Tibial nerve (tissue), 4 donors: Measurements from ENCODE around the gene COA3. TPM values are rescaled to one million over a fixed set of nuclear protein-coding genes. Genes with fewer than 3 reads are reported as not detected.

ENCODE experiments used
- DNase-seq, 2 donors: peaks; one replicate each; pipeline ENCODE4 v3.0.0-alpha.2; 2019; ENCODE audit warnings: low spot score in 2 of 2
- H3K27ac ChIP-seq, 4 donors: fragments of 200-600 bp; sonication (generic) in 3 of 4; one replicate each; pipeline ENCODE4 v1.5.1; 2017 to 2019; ENCODE audit warnings: mild to moderate bottlenecking in 1 of 4
- H3K27me3 ChIP-seq, 2 donors: fragments of 200-600 bp; sonication (generic) in 1 of 2; one replicate each; pipeline versions ENCODE4 v1.5.1 to v1.6.0; 2017 to 2019
- H3K36me3 ChIP-seq, 3 donors: fragments of 200-600 bp; sonication (generic); one replicate each; pipeline ENCODE4 v1.5.1; 2018 to 2019
- H3K4me1 ChIP-seq, 4 donors: fragments of 200-600 bp; sonication (generic) in 3 of 4; one replicate each; pipeline ENCODE4 v1.5.1; 2017 to 2019
- H3K4me3 ChIP-seq, 4 donors: fragments of 200-600 bp; sonication (generic) in 3 of 4; one replicate each; pipeline ENCODE4 v1.5.1; 2017 to 2019; ENCODE audit warnings: mild to moderate bottlenecking in 1 of 4, moderate library complexity in 1 of 4
- H3K9me3 ChIP-seq, 4 donors: fragments of 200-600 bp; sonication (generic) in 3 of 4; one replicate each; pipeline ENCODE4 v1.5.1; 2017 to 2019
- EP300 ChIP-seq, 2 donors: sonication (generic); formaldehyde crosslinking; IDR thresholded peaks; one replicate each; pipeline ENCODE4 v1.6.1; 2017; ENCODE audit warnings: antibody characterized with exemption in 2 of 2, mild to moderate bottlenecking in 1 of 2
- POLR2A ChIP-seq, 2 donors: fragments of 450-650 bp; IDR thresholded peaks; one replicate each; pipeline ENCODE4 v1.6.1; 2017; ENCODE audit warnings: antibody characterized with exemption in 2 of 2, mild to moderate bottlenecking in 2 of 2, moderate library complexity in 2 of 2
- WGBS, 2 donors: methylation state at CpG; one replicate each; pipeline ENCODE4 v1.1.5; 2018; 5-methylcytosine and 5-hydroxymethylcytosine counted together
- total RNA-seq, 4 donors: library from RNA; depleted of rRNA; stranded (reverse); fragments of >200 nt; gene quantifications; one replicate each; pipeline ENCODE4 v1.1.0, GENCODE V29; 2016
- TF ChIP-seq, protein P1 (sequence below), 5 experiments: fragments of 200-600 bp in 3 of 5; fragments of 450-650 bp in 2 of 5; sonication (generic) in 3 of 5; IDR thresholded peaks; one replicate each; pipeline ENCODE4 v1.5.1; 2016 to 2019; ENCODE audit warnings: antibody characterized with exemption in 5 of 5, mild to moderate bottlenecking in 3 of 5, moderate library complexity in 2 of 5

COA3 gene
- total RNA-seq, 4 donors from 2014 or later, result 58.2 to 91.7 (median 62.6) TPM

DNA sequence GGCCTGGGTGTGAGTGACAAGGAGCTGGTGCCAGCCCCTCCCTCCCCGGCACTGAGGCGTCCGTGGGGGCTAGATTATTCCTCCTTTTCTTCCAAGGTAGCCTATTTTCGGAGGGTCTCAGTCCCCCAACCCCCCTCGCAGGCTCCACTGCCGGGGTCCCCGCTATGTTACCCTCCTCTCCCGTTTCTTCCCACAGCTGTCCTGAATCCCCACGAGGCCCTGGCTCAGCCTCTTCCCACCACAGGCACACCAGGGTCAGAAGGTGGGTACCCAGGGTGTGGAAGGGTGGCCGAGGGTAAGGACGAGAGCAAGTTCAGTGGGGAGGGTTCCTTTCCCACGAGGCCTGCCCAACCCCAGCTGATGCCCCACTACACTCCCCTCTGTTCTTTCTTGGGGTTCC lies 36.9 kb downstream of the COA3 start:
- TF ChIP-seq, protein P1, sequence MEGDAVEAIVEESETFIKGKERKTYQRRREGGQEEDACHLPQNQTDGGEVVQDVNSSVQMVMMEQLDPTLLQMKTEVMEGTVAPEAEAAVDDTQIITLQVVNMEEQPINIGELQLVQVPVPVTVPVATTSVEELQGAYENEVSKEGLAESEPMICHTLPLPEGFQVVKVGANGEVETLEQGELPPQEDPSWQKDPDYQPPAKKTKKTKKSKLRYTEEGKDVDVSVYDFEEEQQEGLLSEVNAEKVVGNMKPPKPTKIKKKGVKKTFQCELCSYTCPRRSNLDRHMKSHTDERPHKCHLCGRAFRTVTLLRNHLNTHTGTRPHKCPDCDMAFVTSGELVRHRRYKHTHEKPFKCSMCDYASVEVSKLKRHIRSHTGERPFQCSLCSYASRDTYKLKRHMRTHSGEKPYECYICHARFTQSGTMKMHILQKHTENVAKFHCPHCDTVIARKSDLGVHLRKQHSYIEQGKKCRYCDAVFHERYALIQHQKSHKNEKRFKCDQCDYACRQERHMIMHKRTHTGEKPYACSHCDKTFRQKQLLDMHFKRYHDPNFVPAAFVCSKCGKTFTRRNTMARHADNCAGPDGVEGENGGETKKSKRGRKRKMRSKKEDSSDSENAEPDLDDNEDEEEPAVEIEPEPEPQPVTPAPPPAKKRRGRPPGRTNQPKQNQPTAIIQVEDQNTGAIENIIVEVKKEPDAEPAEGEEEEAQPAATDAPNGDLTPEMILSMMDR (IDR thresholded peaks at IDR 0.05), result no peak
- TF ChIP-seq EP300 (IDR thresholded peaks at IDR 0.05), result no peak
- TF ChIP-seq POLR2A (IDR thresholded peaks at IDR 0.05), result no peak
- H3K36me3 ChIP-seq, result no peaks in the 10 kb centered on the region
- H3K27me3 ChIP-seq, result peaks cover 0 to 32% of the 10 kb centered on the region in 2 donors
- no peaks in the 10 kb centered on the region for H3K9me3 ChIP-seq
- peak overlapping the region; percentile 32 to 67 (median 44) for H3K4me3 ChIP-seq
- DNase-seq, result no peak
- 34 to 44% methylated on average over 12 of the region's 12 CpGs for WGBS, 2 donors
- H3K4me1 ChIP-seq, result peaks cover 0 to 30% (median 17%) of the 10 kb centered on the region in 4 donors
- H3K27ac ChIP-seq, result peak overlapping the region; percentile 43 to 79 (median 74)

DNA sequence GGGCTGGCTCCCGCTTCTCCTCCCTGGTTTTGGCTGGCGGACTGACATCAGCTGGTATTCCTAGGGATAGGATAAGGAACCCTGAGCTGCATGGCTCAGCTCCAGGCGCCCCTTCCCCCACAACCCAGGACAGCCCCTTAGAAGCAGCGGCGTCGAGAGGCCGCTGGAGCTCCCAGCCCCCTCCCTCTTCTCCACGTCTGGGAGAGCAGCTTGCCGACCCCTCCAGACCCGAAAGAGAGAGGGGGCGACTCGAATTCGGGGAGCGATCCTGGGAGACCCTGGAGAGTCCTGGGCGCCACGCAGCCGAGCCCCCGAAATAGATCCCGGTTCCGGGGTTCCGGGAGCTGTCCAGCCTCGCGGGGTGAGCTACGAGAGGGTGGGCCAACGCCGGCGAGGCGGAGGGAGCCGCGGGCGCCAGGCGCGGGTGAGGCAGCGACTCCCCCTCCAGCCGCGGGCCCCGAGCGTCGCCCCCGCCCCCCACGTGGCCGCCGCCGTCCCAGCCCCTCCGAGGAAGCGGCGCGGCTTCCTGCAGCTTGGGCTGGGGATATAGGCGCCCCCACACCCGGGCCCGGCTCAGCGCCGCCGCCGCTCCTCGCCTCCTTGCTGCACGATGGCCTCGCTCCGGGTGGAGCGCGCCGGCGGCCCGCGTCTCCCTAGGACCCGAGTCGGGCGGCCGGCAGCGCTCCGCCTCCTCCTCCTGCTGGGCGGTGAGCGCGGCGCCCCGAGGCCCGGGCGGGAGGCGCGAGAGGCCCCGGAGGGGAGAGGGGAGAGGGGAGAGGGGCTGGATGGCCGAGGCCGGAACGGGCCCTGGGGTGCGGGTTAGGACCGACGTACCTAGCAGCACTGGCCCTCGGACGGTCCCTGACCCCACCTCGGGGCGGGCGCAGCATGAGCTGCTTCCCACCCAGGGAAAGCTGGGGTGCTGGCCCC lies 37.6 kb downstream of the COA3 start, which contains the start of gene RAMP2:
Gene RAMP2, plus strand, starts transcription at position 576 of the 930 bp plus-strand sequence. Its CDS starts 35 bp downstream, at position 611.
- DNase-seq, result no peak
- H3K27ac ChIP-seq, result peak within 1 kb of the TSS; percentile 43 to 79 (median 74)
- H3K4me1 ChIP-seq, result peaks cover 0 to 30% (median 17%) of the 10 kb centered on the region in 4 donors
- H3K27me3 ChIP-seq, result peaks cover 0 to 32% of the 10 kb centered on the region in 2 donors
- no peaks in the 10 kb centered on the region for H3K36me3 ChIP-seq
- TF ChIP-seq, protein P1 (IDR thresholded peaks at IDR 0.05), result peak in 1 of 5 experiments; percentile 27
- TF ChIP-seq EP300 (IDR thresholded peaks at IDR 0.05) (no peak), POLR2A (IDR thresholded peaks at IDR 0.05) (peak in 1 of 2 donors; percentile 19)
- WGBS, 2 donors, result 4 to 5% methylated on average over 46 to 56 of the region's 92 CpGs
- H3K9me3 ChIP-seq, result no peaks in the 10 kb centered on the region
- H3K4me3 ChIP-seq, result peak within 1 kb of the TSS; percentile 32 to 67 (median 44)

DNA sequence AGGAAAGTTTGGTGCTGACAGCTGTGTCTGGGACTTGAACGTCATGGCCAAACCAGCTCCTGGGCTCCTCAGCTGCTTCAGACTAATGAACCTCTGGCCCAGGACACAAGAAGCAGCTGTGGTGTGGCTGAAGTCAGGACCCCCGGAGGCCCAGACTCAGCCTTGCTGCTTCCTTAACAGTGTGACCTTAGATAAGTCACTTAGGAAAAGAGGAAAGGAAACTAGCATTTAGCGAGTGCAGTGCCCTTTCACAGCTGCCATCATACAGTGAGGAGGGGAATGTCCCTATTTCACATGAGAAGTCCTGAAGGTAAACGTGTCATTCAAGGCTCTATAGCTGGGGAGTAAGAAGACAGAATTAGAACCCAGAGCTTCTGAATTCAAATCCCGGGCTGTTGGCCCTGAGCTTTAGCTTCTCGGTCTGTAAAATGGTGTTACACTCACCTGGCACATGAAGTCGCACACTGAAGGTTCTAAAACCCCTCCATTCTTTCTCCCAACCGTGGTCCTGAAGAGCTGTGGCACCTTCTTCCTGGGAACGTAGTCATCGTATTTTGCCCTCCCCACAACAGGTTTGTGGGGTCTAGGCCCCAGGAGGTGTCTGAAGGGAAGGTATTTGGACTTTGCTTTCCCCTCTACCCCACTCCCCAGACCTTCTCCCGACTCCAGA lies 38.4 kb downstream of the COA3 start:
- Histone ChIP-seq H3K36me3 (no peaks in the 10 kb centered on the region), H3K27me3 (peaks cover 0 to 32% of the 10 kb centered on the region in 2 donors), H3K4me3 (peak overlapping the region; percentile 32 to 67 (median 44)), H3K4me1 (peaks cover 0 to 33% (median 17%) of the 10 kb centered on the region in 4 donors), H3K9me3 (no peaks in the 10 kb centered on the region), H3K27ac (peak overlapping the region; percentile 43 to 79 (median 74))
- WGBS, 2 donors, result 39 to 47% methylated on average over 11 of the region's 11 CpGs
- no peak for DNase-seq
- no peak for TF ChIP-seq EP300 (IDR thresholded peaks at IDR 0.05)
- TF ChIP-seq, protein P1 (IDR thresholded peaks at IDR 0.05), result no peak
- TF ChIP-seq POLR2A (IDR thresholded peaks at IDR 0.05), result no peak

DNA sequence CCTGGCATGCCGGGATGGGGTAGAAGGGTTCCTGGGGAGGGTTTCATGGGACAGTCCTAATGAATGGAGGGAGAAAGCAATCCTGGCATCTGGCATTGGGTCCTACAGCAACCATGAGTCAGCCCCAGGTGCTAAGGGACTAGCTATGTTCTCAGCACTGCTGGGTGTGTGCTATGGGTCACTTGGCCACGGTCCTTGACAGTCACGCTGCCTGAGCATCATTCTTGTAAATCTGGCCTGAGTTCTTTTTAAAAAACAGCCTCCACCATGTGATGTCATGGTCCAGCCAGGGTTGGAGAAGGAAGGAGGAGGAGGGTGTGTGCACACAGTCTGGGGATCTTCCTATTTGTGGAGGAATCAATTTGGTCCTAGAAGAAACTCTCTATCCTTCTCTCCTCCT lies 43.7 kb downstream of the COA3 start:
- DNase-seq, result peak; percentile 82 to 91
- Histone ChIP-seq H3K27me3 (peaks cover 0 to 2% of the 10 kb centered on the region in 2 donors), H3K27ac (peak overlapping the region in 2 of 4 donors; percentile 60 to 67), H3K4me3 (no peak overlapping the region), H3K4me1 (peaks cover 5 to 33% (median 10%) of the 10 kb centered on the region in 4 donors), H3K36me3 (no peaks in the 10 kb centered on the region), H3K9me3 (no peaks in the 10 kb centered on the region)
- TF ChIP-seq EP300 (IDR thresholded peaks at IDR 0.05) (peak; percentile 16 to 88), POLR2A (IDR thresholded peaks at IDR 0.05) (no peak)
- TF ChIP-seq, protein P1 (IDR thresholded peaks at IDR 0.05), result no peak
- WGBS, 2 donors, result 62 to 66% methylated on average over 3 of the region's 3 CpGs
